Spleen (tissue), 7 donors: Measurements from ENCODE around the gene RCSD1.

ENCODE experiments used
- POLR2A ChIP-seq, 3 donors: fragments of 450-650 bp; IDR thresholded peaks; one replicate each; pipeline ENCODE4 v1.5.1; 2017; ENCODE audit warnings: antibody characterized with exemption in 3 of 3, mild to moderate bottlenecking in 1 of 3
- TF ChIP-seq, protein P1 (sequence below), 11 experiments: fragments of 200-600 bp in 7 of 11; fragments of 450-650 bp in 4 of 11; sonication (generic) in 4 of 11; IDR thresholded peaks in 8 of 11; conservative IDR thresholded peaks in 3 of 11; 1 replicate in 7 of 11; 2 replicates in 4 of 11; pipeline versions ENCODE4 v1.4.0 to v1.8.0; 2016 to 2021; ENCODE audit warnings: antibody characterized with exemption in 11 of 11, inconsistent platforms in 4 of 11, mild to moderate bottlenecking in 1 of 11
- donor health status: DM: no; HTN: no; CAD: no; lungs with moderate emphysema.
- donor health status: DM: no; HTN: no; CAD: no.
- donor health status: DM: no; HTN: no; CAD: no.

DNA sequence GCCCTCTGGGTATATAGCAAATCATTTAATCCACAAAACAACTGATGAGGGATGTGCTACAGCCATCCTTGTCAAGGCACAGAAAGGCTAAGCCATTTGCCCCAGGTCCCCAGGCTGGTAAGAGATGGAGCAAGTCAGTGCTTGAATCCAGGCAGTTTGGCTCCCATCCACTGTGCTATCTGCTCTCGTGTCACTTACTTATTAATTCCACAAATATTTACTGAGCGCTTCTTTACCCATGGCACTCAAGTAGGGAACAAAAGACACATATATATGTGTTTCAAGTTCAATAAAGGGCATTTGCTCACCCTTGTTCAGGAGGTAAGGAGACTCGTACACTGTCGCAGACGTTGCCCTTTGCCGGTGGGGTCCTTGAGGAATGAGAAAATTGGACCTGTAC is 53.2 kb downstream of the RCSD1 start:
- TF ChIP-seq, protein P1, sequence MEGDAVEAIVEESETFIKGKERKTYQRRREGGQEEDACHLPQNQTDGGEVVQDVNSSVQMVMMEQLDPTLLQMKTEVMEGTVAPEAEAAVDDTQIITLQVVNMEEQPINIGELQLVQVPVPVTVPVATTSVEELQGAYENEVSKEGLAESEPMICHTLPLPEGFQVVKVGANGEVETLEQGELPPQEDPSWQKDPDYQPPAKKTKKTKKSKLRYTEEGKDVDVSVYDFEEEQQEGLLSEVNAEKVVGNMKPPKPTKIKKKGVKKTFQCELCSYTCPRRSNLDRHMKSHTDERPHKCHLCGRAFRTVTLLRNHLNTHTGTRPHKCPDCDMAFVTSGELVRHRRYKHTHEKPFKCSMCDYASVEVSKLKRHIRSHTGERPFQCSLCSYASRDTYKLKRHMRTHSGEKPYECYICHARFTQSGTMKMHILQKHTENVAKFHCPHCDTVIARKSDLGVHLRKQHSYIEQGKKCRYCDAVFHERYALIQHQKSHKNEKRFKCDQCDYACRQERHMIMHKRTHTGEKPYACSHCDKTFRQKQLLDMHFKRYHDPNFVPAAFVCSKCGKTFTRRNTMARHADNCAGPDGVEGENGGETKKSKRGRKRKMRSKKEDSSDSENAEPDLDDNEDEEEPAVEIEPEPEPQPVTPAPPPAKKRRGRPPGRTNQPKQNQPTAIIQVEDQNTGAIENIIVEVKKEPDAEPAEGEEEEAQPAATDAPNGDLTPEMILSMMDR (IDR thresholded peaks at IDR 0.05 in 8 of 11, conservative IDR thresholded peaks at IDR 0.05 in 3 of 11) = no peak
- TF ChIP-seq POLR2A (IDR thresholded peaks at IDR 0.05) = no peak
